HUES64 (cell line): Measurements from ENCODE around the gene SYTL2.
A peak's percentile ranks its signal among the peaks of the same experiment; 100 is the strongest.

Experiments used
- H3K27ac ChIP-seq: 2 replicates; pipeline ENCODE4 v1.7.0; 2013; ENCODE audit warnings: low read depth, low read length, inconsistent platforms
- H3K27me3 ChIP-seq: 2 replicates; pipeline ENCODE4 v1.6.1; 2013; ENCODE audit warnings: mild to moderate bottlenecking, low read length; ENCODE audit not compliant: insufficient read depth
- H3K36me3 ChIP-seq: 2 replicates; pipeline ENCODE4 v1.6.1; 2013; ENCODE audit warnings: mild to moderate bottlenecking, low read length; ENCODE audit not compliant: insufficient read depth
- H3K4me1 ChIP-seq: 2 replicates; pipeline ENCODE4 v1.6.1; 2013; ENCODE audit warnings: mild to moderate bottlenecking, low read length, moderate library complexity; ENCODE audit not compliant: insufficient read depth
- H3K4me3 ChIP-seq: 2 replicates; pipeline ENCODE4 v1.5.1; 2013; ENCODE audit warnings: mild to moderate bottlenecking, low read length, moderate library complexity
- H3K9ac ChIP-seq: 2 replicates; pipeline ENCODE4 v1.6.1; 2013; ENCODE audit warnings: mild to moderate bottlenecking, low read depth, low read length
- H3K9me3 ChIP-seq: 2 replicates; pipeline ENCODE4 v1.6.1; 2013; ENCODE audit warnings: low read depth, low read length; ENCODE audit not compliant: insufficient read depth
- WGBS: fragments of 150-250, 120-280 bp; methylation state at CpG from one replicate; pipeline ENCODE4 v1.1.7; 2013; ENCODE audit warnings: missing lambda C conversion rate; 5-methylcytosine and 5-hydroxymethylcytosine counted together

The SYTL2 gene

GRCh38 chr11:85826116-85826855 is 15.3 kb upstream of the SYTL2 start:
- WGBS: 90% methylated on average over 7 of the region's 7 CpGs
- no peak overlapping the region for H3K27ac ChIP-seq
- H3K27me3 ChIP-seq: no peaks in the 10 kb centered on the region
- no peaks in the 10 kb centered on the region for H3K9me3 ChIP-seq
- no peaks in the 10 kb centered on the region; the same call in 1 of the 2 replicates for H3K4me1 ChIP-seq
- H3K36me3 ChIP-seq: no peaks in the 10 kb centered on the region
- no peak overlapping the region for H3K9ac ChIP-seq
- H3K4me3 ChIP-seq: no peak overlapping the region

- 90% methylated on average over 3 of the region's 3 CpGs for WGBS
- Histone ChIP-seq H3K9ac (no peak overlapping the region), H3K9me3 (no peaks in the 10 kb centered on the region), H3K27ac (no peak overlapping the region), H3K4me1 (no peaks in the 10 kb centered on the region), H3K27me3 (no peaks in the 10 kb centered on the region), H3K4me3 (no peak overlapping the region), H3K36me3 (no peaks in the 10 kb centered on the region)
These were observed 14.7 kb upstream of the SYTL2 start for GRCh38 chr11:85825616-85826015.

GRCh38 chr11:85823816-85824215 is 12.9 kb upstream of the SYTL2 start:
- no peaks in the 10 kb centered on the region for H3K27me3 ChIP-seq
- 94% methylated on average over 1 of the region's 2 CpGs for WGBS
- no peak overlapping the region for H3K27ac ChIP-seq
- no peaks in the 10 kb centered on the region for H3K9me3 ChIP-seq
- no peak overlapping the region for H3K4me3 ChIP-seq
- no peaks in the 10 kb centered on the region for H3K36me3 ChIP-seq
- H3K9ac ChIP-seq: no peak overlapping the region
- no peaks in the 10 kb centered on the region for H3K4me1 ChIP-seq

- H3K9me3 ChIP-seq: no peaks in the 10 kb centered on the region
- no peaks in the 10 kb centered on the region for H3K4me1 ChIP-seq
- no peak overlapping the region for H3K9ac ChIP-seq
- 91% methylated on average over 3 of the region's 3 CpGs for WGBS
- H3K27me3 ChIP-seq: no peaks in the 10 kb centered on the region
- H3K27ac ChIP-seq: no peak overlapping the region
- H3K4me3 ChIP-seq: no peak overlapping the region
- H3K36me3 ChIP-seq: no peaks in the 10 kb centered on the region
These were observed 11.9 kb upstream of the SYTL2 start for GRCh38 chr11:85822814-85823213.

- WGBS: 98% methylated on average over 1 of the region's 1 CpG
- Histone ChIP-seq H3K36me3 (no peaks in the 10 kb centered on the region), H3K9ac (no peak overlapping the region), H3K27me3 (no peaks in the 10 kb centered on the region), H3K4me3 (no peak overlapping the region), H3K9me3 (no peaks in the 10 kb centered on the region), H3K27ac (no peak overlapping the region), H3K4me1 (no peaks in the 10 kb centered on the region)
These were observed 10.7 kb upstream of the SYTL2 start for GRCh38 chr11:85821636-85822035.

- Histone ChIP-seq H3K4me1 (no peaks in the 10 kb centered on the region), H3K4me3 (no peak overlapping the region), H3K27ac (no peak overlapping the region), H3K36me3 (no peaks in the 10 kb centered on the region), H3K9ac (no peak overlapping the region), H3K9me3 (no peaks in the 10 kb centered on the region), H3K27me3 (no peaks in the 10 kb centered on the region)
These were observed 8.5 kb upstream of the SYTL2 start for GRCh38 chr11:85819441-85819840.

GRCh38 chr11:85815186-85815931 is 4.4 kb upstream of the SYTL2 start:
- Histone ChIP-seq H3K9me3 (no peaks in the 10 kb centered on the region), H3K36me3 (no peaks in the 10 kb centered on the region), H3K27me3 (peaks cover 29% of the 10 kb centered on the region), H3K9ac (no peak overlapping the region), H3K4me1 (no peaks in the 10 kb centered on the region), H3K27ac (no peak overlapping the region), H3K4me3 (no peak overlapping the region)
- WGBS: 89% methylated on average over 3 of the region's 4 CpGs

- H3K27me3 ChIP-seq: peaks cover 42% of the 10 kb centered on the region
- H3K4me1 ChIP-seq: peaks cover 11% of the 10 kb centered on the region
- H3K27ac ChIP-seq: no peak overlapping the region
- no peak overlapping the region for H3K4me3 ChIP-seq
- no peaks in the 10 kb centered on the region for H3K36me3 ChIP-seq
- WGBS: 96% methylated on average over 8 of the region's 9 CpGs
- H3K9me3 ChIP-seq: no peaks in the 10 kb centered on the region
- H3K9ac ChIP-seq: no peak overlapping the region
These were observed 2.8 kb upstream of the SYTL2 start for GRCh38 chr11:85813721-85814120.

GRCh38 chr11:85811624-85812023 is 683 bp upstream of the SYTL2 start:
- H3K9ac ChIP-seq: no peak overlapping the region
- H3K27ac ChIP-seq: no peak overlapping the region
- peak overlapping the region; percentile 81 for H3K4me3 ChIP-seq
- WGBS: 68% methylated on average over 13 of the region's 13 CpGs
- peaks cover 42% of the 10 kb centered on the region for H3K27me3 ChIP-seq
- peaks cover 11% of the 10 kb centered on the region for H3K4me1 ChIP-seq
- H3K9me3 ChIP-seq: no peaks in the 10 kb centered on the region
- H3K36me3 ChIP-seq: no peaks in the 10 kb centered on the region

GRCh38 chr11:85810521-85810870 is 445 bp downstream of the SYTL2 start:
- 4% methylated on average over 9 of the region's 10 CpGs for WGBS
- peak overlapping the region; percentile 81 for H3K4me3 ChIP-seq
- H3K27ac ChIP-seq: no peak overlapping the region
- peaks cover 11% of the 10 kb centered on the region for H3K4me1 ChIP-seq
- peaks cover 42% of the 10 kb centered on the region for H3K27me3 ChIP-seq
- peak overlapping the region; percentile 25; the same call in 1 of the 2 replicates for H3K9ac ChIP-seq
- no peaks in the 10 kb centered on the region for H3K36me3 ChIP-seq
- H3K9me3 ChIP-seq: no peaks in the 10 kb centered on the region

GRCh38 chr11:85809863-85810262 is 1.1 kb downstream of the SYTL2 start:
- Histone ChIP-seq H3K9me3 (no peaks in the 10 kb centered on the region), H3K9ac (no peak overlapping the region), H3K4me1 (peaks cover 11% of the 10 kb centered on the region), H3K27ac (no peak overlapping the region), H3K27me3 (peaks cover 42% of the 10 kb centered on the region), H3K36me3 (no peaks in the 10 kb centered on the region), H3K4me3 (peak overlapping the region; percentile 81)
- 9% methylated on average over 3 of the region's 4 CpGs for WGBS
